PC-9 (cell line): Measurements from ENCODE around the gene CARMIL1. TPM values are rescaled to one million over a fixed set of nuclear protein-coding genes. Genes with fewer than 3 reads are reported as not detected.

ENCODE experiments used
- BruUV-seq: library from RNA; stranded (reverse); fragments of 400-500 nt; replicated peaks from 2 replicates; lab custom pipeline; 2021; lab: Mats Ljungman, UMichigan
- CTCF ChIA-PET: fragments of 300-600 bp; sonication (Branson Sonifier 250); formaldehyde crosslinking; loops from one replicate; lab custom pipeline; 2022; ENCODE audit warnings: antibody characterized with exemption; lab: Charles Lee
- POLR2A ChIA-PET: fragments of 300-600 bp; sonication (Branson Sonifier 250); formaldehyde crosslinking; loops from one replicate; lab custom pipeline; 2022; ENCODE audit warnings: antibody characterized with exemption; ENCODE audit not compliant: unreplicated experiment; lab: Charles Lee
- DNase-seq, 2 experiments: peaks; one replicate each; pipeline versions ENCODE4 v3.0.0 to v3.0.0-alpha.2; 2015 to 2022; ENCODE audit warnings: mixed read lengths in 1 of 2
- H2AFZ ChIP-seq: fragments of 200-600 bp; sonication (generic); 2 replicates; pipeline ENCODE4 v1.8.1; 2017; ENCODE audit warnings: antibody characterized with exemption
- H3F3A ChIP-seq: fragments of 200-600 bp; sonication (generic); 2 replicates; pipeline ENCODE4 v1.8.1; 2017; ENCODE audit warnings: antibody characterized with exemption, mild to moderate bottlenecking, low read depth; ENCODE audit not compliant: insufficient read depth
- H3K27ac ChIP-seq: fragments of 200-600 bp; sonication (generic); 2 replicates; pipeline ENCODE4 v1.6.1; 2016; ENCODE audit warnings: mixed run types
- H3K27me3 ChIP-seq: fragments of 200-600 bp; sonication (generic); 2 replicates; pipeline ENCODE4 v1.6.1; 2016; ENCODE audit warnings: low read depth, mixed run types; ENCODE audit not compliant: insufficient read depth
- H3K36me3 ChIP-seq: fragments of 200-600 bp; sonication (generic); 2 replicates; pipeline ENCODE4 v1.6.1; 2016; ENCODE audit warnings: low read depth, mixed run types
- H3K4me1 ChIP-seq: fragments of 200-600 bp; sonication (generic); replicated peaks from 2 replicates; pipeline ENCODE4 v1.6.1; 2016; ENCODE audit warnings: mixed run types; ENCODE audit not compliant: insufficient read depth
- H3K4me2 ChIP-seq: fragments of 200-600 bp; sonication (generic); 2 replicates; pipeline ENCODE4 v1.6.1; 2017; ENCODE audit warnings: mixed run types
- H3K4me3 ChIP-seq: fragments of 200-600 bp; sonication (generic); 2 replicates; pipeline ENCODE4 v1.6.1; 2016; ENCODE audit warnings: mixed run types
- H3K79me2 ChIP-seq: fragments of 200-600 bp; sonication (generic); 2 replicates; pipeline ENCODE4 v1.6.1; 2017; ENCODE audit warnings: low read depth, mixed run types
- H3K9me2 ChIP-seq: fragments of 200-600 bp; sonication (generic); 2 replicates; pipeline ENCODE4 v1.8.1; 2017; ENCODE audit warnings: mild to moderate bottlenecking; ENCODE audit not compliant: insufficient read depth
- H3K9me3 ChIP-seq: fragments of 200-600 bp; sonication (generic); 2 replicates; pipeline ENCODE4 v1.8.1; 2016; ENCODE audit warnings: low read depth; ENCODE audit not compliant: insufficient read depth
- H4K20me1 ChIP-seq: fragments of 200-600 bp; sonication (generic); 2 replicates; pipeline ENCODE4 v1.8.1; 2017; ENCODE audit not compliant: insufficient read depth
- EZH2 ChIP-seq: fragments of 200-600 bp; sonication (generic); IDR thresholded peaks from 2 replicates; pipeline ENCODE4 v1.8.0; 2017; ENCODE audit warnings: antibody characterized with exemption, low read depth
- intact Hi-C: fragments of 100-400 bp; cut with micrococcal nuclease; formaldehyde crosslinking; loops from one replicate; pipeline ENCODE4 v1.10.0; 2022; ENCODE audit not compliant: unreplicated experiment
- total RNA-seq: library from RNA; stranded (reverse); gene quantifications from 2 replicates; pipeline ENCODE4 v1.2.3, GENCODE V29; 2021
- TF ChIP-seq, protein P1 (sequence below): fragments of 200-600 bp; sonication (generic); conservative IDR thresholded peaks from 2 replicates; pipeline ENCODE4 v1.6.1; 2017; ENCODE audit warnings: mixed run types, antibody characterized with exemption, mild to moderate bottlenecking, moderate library complexity

Gene CARMIL1
- total RNA-seq, 1 experiment from 2014 or later: 33.1 TPM

- POLR2A ChIA-PET: no interaction called here
- Histone ChIP-seq H3K36me3 (no peaks in the 10 kb centered on the region), H3K4me1 (no peaks in the 10 kb centered on the region), H3K27me3 (no peaks in the 10 kb centered on the region), H3K4me2 (no peak overlapping the region), H3F3A (no peaks in the 10 kb centered on the region; the same call in 1 of the 2 replicates), H4K20me1 (no peaks in the 10 kb centered on the region), H3K4me3 (no peak overlapping the region), H3K9me3 (no peaks in the 10 kb centered on the region), H3K27ac (no peak overlapping the region), H3K9me2 (no peaks in the 10 kb centered on the region), H2AFZ (no peak overlapping the region), H3K79me2 (no peaks in the 10 kb centered on the region)
- CTCF ChIA-PET: no interaction called here
- intact Hi-C loops: no loop called here
- no TSS peak for BruUV-seq
- no peak for DNase-seq
- no peak for TF ChIP-seq EZH2
- TF ChIP-seq, protein P1, sequence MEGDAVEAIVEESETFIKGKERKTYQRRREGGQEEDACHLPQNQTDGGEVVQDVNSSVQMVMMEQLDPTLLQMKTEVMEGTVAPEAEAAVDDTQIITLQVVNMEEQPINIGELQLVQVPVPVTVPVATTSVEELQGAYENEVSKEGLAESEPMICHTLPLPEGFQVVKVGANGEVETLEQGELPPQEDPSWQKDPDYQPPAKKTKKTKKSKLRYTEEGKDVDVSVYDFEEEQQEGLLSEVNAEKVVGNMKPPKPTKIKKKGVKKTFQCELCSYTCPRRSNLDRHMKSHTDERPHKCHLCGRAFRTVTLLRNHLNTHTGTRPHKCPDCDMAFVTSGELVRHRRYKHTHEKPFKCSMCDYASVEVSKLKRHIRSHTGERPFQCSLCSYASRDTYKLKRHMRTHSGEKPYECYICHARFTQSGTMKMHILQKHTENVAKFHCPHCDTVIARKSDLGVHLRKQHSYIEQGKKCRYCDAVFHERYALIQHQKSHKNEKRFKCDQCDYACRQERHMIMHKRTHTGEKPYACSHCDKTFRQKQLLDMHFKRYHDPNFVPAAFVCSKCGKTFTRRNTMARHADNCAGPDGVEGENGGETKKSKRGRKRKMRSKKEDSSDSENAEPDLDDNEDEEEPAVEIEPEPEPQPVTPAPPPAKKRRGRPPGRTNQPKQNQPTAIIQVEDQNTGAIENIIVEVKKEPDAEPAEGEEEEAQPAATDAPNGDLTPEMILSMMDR: no peak
Observed at GRCh38 chr6:25457516-25457915, 178.3 kb downstream of the CARMIL1 start.

DNA sequence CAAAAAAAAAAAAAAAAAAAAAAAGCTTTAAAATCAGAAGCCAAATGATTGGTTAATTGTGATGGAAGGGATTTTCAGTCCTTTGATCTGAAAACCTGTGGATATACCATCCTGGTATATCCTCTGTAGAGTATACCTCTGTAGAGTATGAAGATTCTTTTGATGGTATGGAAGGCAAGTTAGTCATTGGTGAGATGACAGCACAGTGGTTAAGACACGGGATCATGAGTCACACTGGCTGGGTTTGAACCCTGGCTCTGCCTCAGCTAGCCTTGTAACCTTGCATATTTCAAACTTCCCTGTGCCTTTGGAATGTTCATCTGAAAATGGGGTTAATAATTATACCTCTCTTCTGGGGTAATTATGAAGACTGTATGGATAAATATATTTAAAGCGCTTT lies 179.3 kb downstream of the CARMIL1 start:
- Histone ChIP-seq H2AFZ (no peak overlapping the region), H3K9me3 (no peaks in the 10 kb centered on the region; the same call in 1 of the 2 replicates), H3K4me3 (no peak overlapping the region), H3K4me2 (no peak overlapping the region), H3K36me3 (no peaks in the 10 kb centered on the region), H4K20me1 (no peaks in the 10 kb centered on the region), H3K27ac (no peak overlapping the region), H3K4me1 (no peaks in the 10 kb centered on the region), H3K9me2 (no peaks in the 10 kb centered on the region), H3K79me2 (no peaks in the 10 kb centered on the region), H3F3A (no peaks in the 10 kb centered on the region; the same call in 1 of the 2 replicates), H3K27me3 (no peaks in the 10 kb centered on the region)
- ChIA-PET POLR2A (no interaction called here), CTCF (no interaction called here)
- DNase-seq: no peak
- TF ChIP-seq, protein P1: no peak
- no peak for TF ChIP-seq EZH2
- no TSS peak for BruUV-seq
- intact Hi-C loops: no loop called here

- ChIA-PET POLR2A (no interaction called here), CTCF (no interaction called here)
- intact Hi-C loops: no loop called here
- H3K4me3 ChIP-seq: no peak overlapping the region
- no peaks in the 10 kb centered on the region for H3K27me3 ChIP-seq
- H3K9me3 ChIP-seq: no peaks in the 10 kb centered on the region; the same call in 1 of the 2 replicates
- no peaks in the 10 kb centered on the region for H3K4me1 ChIP-seq
- no peak for TF ChIP-seq EZH2
- TF ChIP-seq, protein P1: no peak
- no peaks in the 10 kb centered on the region for H4K20me1 ChIP-seq
- no peaks in the 10 kb centered on the region for H3K9me2 ChIP-seq
- no TSS peak for BruUV-seq
- H2AFZ ChIP-seq: no peak overlapping the region
- DNase-seq: no peak
- no peaks in the 10 kb centered on the region for H3K36me3 ChIP-seq
- no peaks in the 10 kb centered on the region for H3K79me2 ChIP-seq
- no peak overlapping the region for H3K4me2 ChIP-seq
- no peak overlapping the region for H3K27ac ChIP-seq
- no peaks in the 10 kb centered on the region; the same call in 1 of the 2 replicates for H3F3A ChIP-seq
Observed at GRCh38 chr6:25462235-25462897, 183.2 kb downstream of the CARMIL1 start.
